Measurements from ENCODE around the gene COL27A1.

GRCh38 chr9:114178076-114178475, 22.7 kb downstream of the COL27A1 start:
- no peak for TF ChIP-seq CTCF (IDR thresholded peaks at IDR 0.05; ENCODE audit: low read depth, low read length)
- no peak for TF ChIP-seq MYC (IDR thresholded peaks at IDR 0.05; ENCODE audit: low read depth, low read length)

Data from NB4 (cell line).